GM23338 (cell line): Measurements from ENCODE around the gene FBXW12. TPM values are rescaled to one million over a fixed set of nuclear protein-coding genes. Genes with fewer than 3 reads are reported as not detected.

Experiments used
- ATAC-seq: fragments of 200-7000 bp; cut with Tn5 transposase; 3 replicates; pipeline ENCODE4 v1.9.1; 2020
- DNase-seq: peaks from one replicate; pipeline ENCODE4 v3.0.0-alpha.2; 2015; ENCODE audit warnings: low spot score
- H2AFZ ChIP-seq: fragments of 200-600 bp; sonication (generic); 2 replicates; pipeline ENCODE4 v1.8.0; 2016; ENCODE audit warnings: antibody characterized with exemption, mild to moderate bottlenecking, moderate library complexity
- H3F3A ChIP-seq: fragments of 200-600 bp; sonication (generic); replicated peaks from 2 replicates; pipeline ENCODE4 v1.8.0; 2017; ENCODE audit warnings: antibody characterized with exemption, mixed run types, low read depth
- H3K27ac ChIP-seq: fragments of 200-600 bp; sonication (generic); 2 replicates; pipeline ENCODE4 v1.6.1; 2016; ENCODE audit warnings: low read depth
- H3K27me3 ChIP-seq: fragments of 200-600 bp; sonication (generic); 2 replicates; pipeline ENCODE4 v1.8.0; 2016; ENCODE audit warnings: mild to moderate bottlenecking, mixed run types, moderate library complexity; ENCODE audit not compliant: insufficient read depth
- H3K36me3 ChIP-seq: fragments of 200-600 bp; sonication (generic); 2 replicates; pipeline ENCODE4 v1.8.0; 2016; ENCODE audit warnings: mild to moderate bottlenecking; ENCODE audit not compliant: insufficient read depth
- H3K4me1 ChIP-seq: fragments of 200-600 bp; sonication (generic); 2 replicates; pipeline ENCODE4 v1.8.0; 2016; ENCODE audit warnings: mild to moderate bottlenecking, moderate library complexity; ENCODE audit not compliant: insufficient read depth
- H3K4me2 ChIP-seq: fragments of 200-600 bp; sonication (generic); 2 replicates; pipeline ENCODE4 v1.7.1; 2017; ENCODE audit warnings: mixed run types
- H3K4me3 ChIP-seq: fragments of 200-600 bp; sonication (generic); 2 replicates; pipeline ENCODE4 v1.6.1; 2016; ENCODE audit warnings: mixed run types
- H3K79me2 ChIP-seq: fragments of 200-600 bp; sonication (generic); replicated peaks from 2 replicates; pipeline ENCODE4 v1.8.0; 2017; ENCODE audit warnings: mild to moderate bottlenecking; ENCODE audit not compliant: insufficient read depth
- H3K9me2 ChIP-seq: fragments of 200-600 bp; sonication (generic); 2 replicates; pipeline ENCODE4 v1.8.0; 2017; ENCODE audit not compliant: insufficient read depth
- H4K20me1 ChIP-seq: fragments of 200-600 bp; sonication (generic); replicated peaks from 2 replicates; pipeline ENCODE4 v1.8.0; 2017; ENCODE audit warnings: mild to moderate bottlenecking; ENCODE audit not compliant: insufficient read depth
- H3K27ac Mint-ChIP-seq: 2 replicates; pipeline ENCODE4 v1.8.0; 2020; ENCODE audit warnings: inconsistent platforms, mild to moderate bottlenecking, moderate library complexity, mixed read lengths
- H3K27me3 Mint-ChIP-seq: 3 replicates; pipeline ENCODE4 v1.8.0; 2022; ENCODE audit warnings: low read depth, mild to moderate bottlenecking, moderate library complexity, mixed read lengths, inconsistent platforms; ENCODE audit not compliant: insufficient read depth, poor library complexity
- H3K36me3 Mint-ChIP-seq: 3 replicates; pipeline ENCODE4 v1.8.0; 2021; ENCODE audit warnings: low read depth, mild to moderate bottlenecking, inconsistent platforms, moderate library complexity, mixed read lengths
- H3K4me1 Mint-ChIP-seq: 3 replicates; pipeline ENCODE4 v1.8.0; 2020; ENCODE audit warnings: mild to moderate bottlenecking, inconsistent platforms, mixed read lengths
- H3K4me3 Mint-ChIP-seq: 3 replicates; pipeline ENCODE4 v1.8.0; 2021; ENCODE audit warnings: moderate library complexity, mild to moderate bottlenecking, inconsistent platforms, mixed read lengths
- H3K9me3 Mint-ChIP-seq: 3 replicates; pipeline ENCODE4 v1.8.0; 2020; ENCODE audit warnings: moderate library complexity, mild to moderate bottlenecking, inconsistent platforms, mixed read lengths
- CREB1 ChIP-seq: fragments of 250-450 bp; sonication (Bioruptor Pico); IDR thresholded peaks from 2 replicates; pipeline ENCODE4 v1.5.0; 2020; ENCODE audit warnings: low read depth, mild to moderate bottlenecking, moderate library complexity
- EZH2 ChIP-seq: fragments of 200-600 bp; sonication (generic); IDR thresholded peaks from one replicate; pipeline ENCODE4 v1.8.0; 2017; ENCODE audit warnings: antibody characterized with exemption, mild to moderate bottlenecking, low read depth; ENCODE audit not compliant: unreplicated experiment
- ZNF114 ChIP-seq: fragments of 250-450 bp; sonication (Bioruptor Pico); IDR thresholded peaks from 2 replicates; pipeline ENCODE4 v1.5.0; 2020; ENCODE audit warnings: mild to moderate bottlenecking, moderate library complexity
- polyA plus RNA-seq: library from polyadenylated mRNA; unstranded; fragments of >200 nt; fragmentation: Nextera tagmentation; extraction: Ambion mirVana; gene quantifications from 2 replicates; pipeline ENCODE4 v1.2.1, GENCODE V29; 2016
- total RNA-seq: library from RNA; depleted of rRNA; stranded (reverse); fragments of >200 nt; shearing (Covaris generic); gene quantifications from 2 replicates; pipeline ENCODE4 v1.2.3, GENCODE V29; 2014
- TF ChIP-seq, protein P1 (sequence below): fragments of 250-450 bp; sonication (Bioruptor Pico); IDR thresholded peaks from 2 replicates; pipeline ENCODE4 v1.5.0; 2020; ENCODE audit warnings: mild to moderate bottlenecking, moderate library complexity
- TF ChIP-seq, protein P2 (sequence below): IDR thresholded peaks from 2 replicates; pipeline ENCODE4 v1.6.1; 2016; ENCODE audit warnings: antibody characterized with exemption

Gene FBXW12
- total and polyA plus RNA-seq, 2 experiments from 2014 or later, result 0.73 TPM; not detected in 1

DNA sequence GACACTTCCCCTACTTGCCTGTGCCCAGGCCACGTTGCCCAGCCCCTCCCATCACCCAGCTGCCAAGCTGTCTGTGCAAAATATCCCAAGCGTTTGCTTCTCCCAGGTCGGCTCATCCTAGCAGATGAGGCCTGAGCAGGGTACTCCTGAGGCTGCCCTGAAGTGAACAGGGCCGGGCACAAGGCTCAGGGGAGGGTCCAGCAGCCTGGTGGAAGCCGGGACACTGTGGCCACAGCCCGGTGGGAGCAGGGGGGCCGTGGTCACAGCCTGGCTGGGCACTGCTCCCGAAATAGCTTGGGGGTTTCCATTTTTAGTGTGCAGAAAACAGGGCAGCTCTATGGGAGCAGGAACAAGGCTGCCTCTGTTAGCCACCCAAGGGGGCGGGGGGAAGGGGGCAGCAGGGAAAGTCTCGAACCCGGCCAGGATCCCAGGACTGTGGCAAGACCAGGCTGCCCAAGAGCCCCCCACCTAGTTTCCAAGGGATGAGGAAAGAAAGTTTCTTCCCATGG lies 54.4 kb downstream of the FBXW12 start:
- H3K79me2 ChIP-seq, result peaks cover 60% of the 10 kb centered on the region
- H3K4me1 ChIP-seq, result peaks cover 30% of the 10 kb centered on the region
- TF ChIP-seq, protein P1, sequence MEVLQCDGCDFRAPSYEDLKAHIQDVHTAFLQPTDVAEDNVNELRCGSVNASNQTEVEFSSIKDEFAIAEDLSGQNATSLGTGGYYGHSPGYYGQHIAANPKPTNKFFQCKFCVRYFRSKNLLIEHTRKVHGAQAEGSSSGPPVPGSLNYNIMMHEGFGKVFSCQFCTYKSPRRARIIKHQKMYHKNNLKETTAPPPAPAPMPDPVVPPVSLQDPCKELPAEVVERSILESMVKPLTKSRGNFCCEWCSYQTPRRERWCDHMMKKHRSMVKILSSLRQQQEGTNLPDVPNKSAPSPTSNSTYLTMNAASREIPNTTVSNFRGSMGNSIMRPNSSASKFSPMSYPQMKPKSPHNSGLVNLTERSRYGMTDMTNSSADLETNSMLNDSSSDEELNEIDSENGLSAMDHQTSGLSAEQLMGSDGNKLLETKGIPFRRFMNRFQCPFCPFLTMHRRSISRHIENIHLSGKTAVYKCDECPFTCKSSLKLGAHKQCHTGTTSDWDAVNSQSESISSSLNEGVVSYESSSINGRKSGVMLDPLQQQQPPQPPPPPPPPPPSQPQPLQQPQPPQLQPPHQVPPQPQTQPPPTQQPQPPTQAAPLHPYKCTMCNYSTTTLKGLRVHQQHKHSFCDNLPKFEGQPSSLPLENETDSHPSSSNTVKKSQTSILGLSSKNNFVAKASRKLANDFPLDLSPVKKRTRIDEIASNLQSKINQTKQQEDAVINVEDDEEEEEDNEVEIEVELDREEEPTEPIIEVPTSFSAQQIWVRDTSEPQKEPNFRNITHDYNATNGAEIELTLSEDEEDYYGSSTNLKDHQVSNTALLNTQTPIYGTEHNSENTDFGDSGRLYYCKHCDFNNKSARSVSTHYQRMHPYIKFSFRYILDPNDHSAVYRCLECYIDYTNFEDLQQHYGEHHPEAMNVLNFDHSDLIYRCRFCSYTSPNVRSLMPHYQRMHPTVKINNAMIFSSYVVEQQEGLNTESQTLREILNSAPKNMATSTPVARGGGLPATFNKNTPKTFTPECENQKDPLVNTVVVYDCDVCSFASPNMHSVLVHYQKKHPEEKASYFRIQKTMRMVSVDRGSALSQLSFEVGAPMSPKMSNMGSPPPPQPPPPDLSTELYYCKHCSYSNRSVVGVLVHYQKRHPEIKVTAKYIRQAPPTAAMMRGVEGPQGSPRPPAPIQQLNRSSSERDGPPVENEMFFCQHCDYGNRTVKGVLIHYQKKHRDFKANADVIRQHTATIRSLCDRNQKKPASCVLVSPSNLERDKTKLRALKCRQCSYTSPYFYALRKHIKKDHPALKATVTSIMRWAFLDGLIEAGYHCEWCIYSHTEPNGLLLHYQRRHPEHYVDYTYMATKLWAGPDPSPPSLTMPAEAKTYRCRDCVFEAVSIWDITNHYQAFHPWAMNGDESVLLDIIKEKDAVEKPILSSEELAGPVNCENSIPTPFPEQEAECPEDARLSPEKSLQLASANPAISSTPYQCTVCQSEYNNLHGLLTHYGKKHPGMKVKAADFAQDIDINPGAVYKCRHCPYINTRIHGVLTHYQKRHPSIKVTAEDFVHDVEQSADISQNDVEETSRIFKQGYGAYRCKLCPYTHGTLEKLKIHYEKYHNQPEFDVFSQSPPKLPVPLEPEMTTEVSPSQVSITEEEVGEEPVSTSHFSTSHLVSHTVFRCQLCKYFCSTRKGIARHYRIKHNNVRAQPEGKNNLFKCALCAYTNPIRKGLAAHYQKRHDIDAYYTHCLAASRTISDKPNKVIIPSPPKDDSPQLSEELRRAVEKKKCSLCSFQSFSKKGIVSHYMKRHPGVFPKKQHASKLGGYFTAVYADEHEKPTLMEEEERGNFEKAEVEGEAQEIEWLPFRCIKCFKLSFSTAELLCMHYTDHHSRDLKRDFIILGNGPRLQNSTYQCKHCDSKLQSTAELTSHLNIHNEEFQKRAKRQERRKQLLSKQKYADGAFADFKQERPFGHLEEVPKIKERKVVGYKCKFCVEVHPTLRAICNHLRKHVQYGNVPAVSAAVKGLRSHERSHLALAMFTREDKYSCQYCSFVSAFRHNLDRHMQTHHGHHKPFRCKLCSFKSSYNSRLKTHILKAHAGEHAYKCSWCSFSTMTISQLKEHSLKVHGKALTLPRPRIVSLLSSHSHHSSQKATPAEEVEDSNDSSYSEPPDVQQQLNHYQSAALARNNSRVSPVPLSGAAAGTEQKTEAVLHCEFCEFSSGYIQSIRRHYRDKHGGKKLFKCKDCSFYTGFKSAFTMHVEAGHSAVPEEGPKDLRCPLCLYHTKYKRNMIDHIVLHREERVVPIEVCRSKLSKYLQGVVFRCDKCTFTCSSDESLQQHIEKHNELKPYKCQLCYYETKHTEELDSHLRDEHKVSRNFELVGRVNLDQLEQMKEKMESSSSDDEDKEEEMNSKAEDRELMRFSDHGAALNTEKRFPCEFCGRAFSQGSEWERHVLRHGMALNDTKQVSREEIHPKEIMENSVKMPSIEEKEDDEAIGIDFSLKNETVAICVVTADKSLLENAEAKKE (CRISPR knock-in tag), result no peak
- TF ChIP-seq EZH2, result no peak
- no peak for TF ChIP-seq CREB1 (CRISPR knock-in tag)
- no peak for TF ChIP-seq ZNF114 (CRISPR knock-in tag)
- TF ChIP-seq, protein P2, sequence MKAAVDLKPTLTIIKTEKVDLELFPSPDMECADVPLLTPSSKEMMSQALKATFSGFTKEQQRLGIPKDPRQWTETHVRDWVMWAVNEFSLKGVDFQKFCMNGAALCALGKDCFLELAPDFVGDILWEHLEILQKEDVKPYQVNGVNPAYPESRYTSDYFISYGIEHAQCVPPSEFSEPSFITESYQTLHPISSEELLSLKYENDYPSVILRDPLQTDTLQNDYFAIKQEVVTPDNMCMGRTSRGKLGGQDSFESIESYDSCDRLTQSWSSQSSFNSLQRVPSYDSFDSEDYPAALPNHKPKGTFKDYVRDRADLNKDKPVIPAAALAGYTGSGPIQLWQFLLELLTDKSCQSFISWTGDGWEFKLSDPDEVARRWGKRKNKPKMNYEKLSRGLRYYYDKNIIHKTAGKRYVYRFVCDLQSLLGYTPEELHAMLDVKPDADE, result no peak
- H3K9me3 Mint-ChIP-seq, result peaks cover 3% of the 10 kb centered on the region; the same call in 1 of the 3 replicates
- H3K36me3 ChIP-seq, result no peaks in the 10 kb centered on the region; the same call in 1 of the 2 replicates
- no peak overlapping the region for H3K4me2 ChIP-seq
- H3K36me3 Mint-ChIP-seq, result peaks cover 38% of the 10 kb centered on the region
- 0 out of 2 replicates have a peak overlapping the region, but pooled peaks have one; percentile 23 for H3K4me3 ChIP-seq
- no peaks in the 10 kb centered on the region for H3K9me2 ChIP-seq
- H3K27ac Mint-ChIP-seq, result no peak overlapping the region
- H2AFZ ChIP-seq, result no peak overlapping the region
- DNase-seq (no peak), ATAC-seq (no peak)
- peaks cover 11% of the 10 kb centered on the region for H3F3A ChIP-seq
- H3K27me3 Mint-ChIP-seq, result peaks cover 18% of the 10 kb centered on the region
- H4K20me1 ChIP-seq, result peaks cover 30% of the 10 kb centered on the region
- H3K27me3 ChIP-seq, result no peaks in the 10 kb centered on the region
- H3K4me3 Mint-ChIP-seq, result no peak overlapping the region; the same call in 2 of the 3 replicates
- H3K27ac ChIP-seq, result 0 out of 2 replicates have a peak overlapping the region, but pooled peaks have one; percentile 39
- peaks cover 51% of the 10 kb centered on the region for H3K4me1 Mint-ChIP-seq
